Nucleus accumbens (tissue), 56 donors: ENCODE measurements around the gene CCDC93.

ENCODE experiments used
- DNase-seq, 56 donors: peaks; one replicate each; lab custom pipeline; 2025; lab: John Stamatoyannopoulos, UW

Gene CCDC93

GRCh38 chr2:117961201-117961600 lies 52.7 kb downstream of the CCDC93 start:
- DNase-seq: no peak

- DNase-seq: peak in 9 of 56 donors; percentile 7 to 29 (median 14)
These were observed 53.6 kb downstream of the CCDC93 start for GRCh38 chr2:117960231-117960630.

- DNase-seq: no peak
These were observed 55.7 kb downstream of the CCDC93 start for GRCh38 chr2:117958186-117958585.

GRCh38 chr2:117957616-117958015 lies 56.3 kb downstream of the CCDC93 start:
- DNase-seq: no peak

- no peak for DNase-seq
These were observed 57.7 kb downstream of the CCDC93 start for GRCh38 chr2:117956036-117956796.

GRCh38 chr2:117953231-117953630 lies 60.6 kb downstream of the CCDC93 start:
- no peak for DNase-seq

- DNase-seq: no peak
These were observed 61.2 kb downstream of the CCDC93 start for GRCh38 chr2:117952701-117953100.

- DNase-seq: no peak
These were observed 61.6 kb downstream of the CCDC93 start for GRCh38 chr2:117952228-117952627.

GRCh38 chr2:117949806-117950205 lies 64.1 kb downstream of the CCDC93 start:
- DNase-seq: no peak

GRCh38 chr2:117948615-117949014 lies 65.3 kb downstream of the CCDC93 start:
- no peak for DNase-seq

GRCh38 chr2:117945296-117945695 lies 68.6 kb downstream of the CCDC93 start:
- no peak for DNase-seq

GRCh38 chr2:117944816-117945215 lies 69.1 kb downstream of the CCDC93 start:
- no peak for DNase-seq

GRCh38 chr2:117943013-117943672 lies 70.7 kb downstream of the CCDC93 start:
- no peak for DNase-seq

GRCh38 chr2:117942551-117942950 lies 71.3 kb downstream of the CCDC93 start:
- DNase-seq: no peak

GRCh38 chr2:117941693-117942092 lies 72.2 kb downstream of the CCDC93 start:
- DNase-seq: no peak

GRCh38 chr2:117940436-117940835 lies 73.4 kb downstream of the CCDC93 start:
- DNase-seq: no peak

- DNase-seq: no peak
These were observed 75.3 kb downstream of the CCDC93 start for GRCh38 chr2:117938611-117939010.

GRCh38 chr2:117936871-117937428 lies 76.9 kb downstream of the CCDC93 start:
- DNase-seq: no peak

GRCh38 chr2:117935954-117936353 lies 77.9 kb downstream of the CCDC93 start:
- DNase-seq: no peak

GRCh38 chr2:117935456-117935855 lies 78.4 kb downstream of the CCDC93 start:
- DNase-seq: no peak

GRCh38 chr2:117933884-117934354 lies 80.0 kb downstream of the CCDC93 start:
- DNase-seq: no peak

GRCh38 chr2:117931978-117932377 lies 81.9 kb downstream of the CCDC93 start:
- no peak for DNase-seq
